IPS-15b (cell line): ENCODE measurements around the gene THTPA.
"Not testable (repeated sequence)": the region's sequence is repeated elsewhere in the genome, so short reads cannot be mapped to it uniquely, and the experiment has no call there.

Source experiments
- H3K27me3 ChIP-seq: one replicate; pipeline ENCODE4 v1.6.1; 2013; ENCODE audit warnings: low read length; ENCODE audit not compliant: control insufficient read depth, insufficient read depth
- H3K36me3 ChIP-seq: one replicate; pipeline ENCODE4 v1.6.1; 2013; ENCODE audit warnings: low read length; ENCODE audit not compliant: control insufficient read depth, insufficient read depth
- H3K4me1 ChIP-seq: one replicate; pipeline ENCODE4 v1.6.1; 2013; ENCODE audit warnings: mild to moderate bottlenecking, low read length; ENCODE audit not compliant: control insufficient read depth, insufficient read depth
- H3K4me3 ChIP-seq: one replicate; pipeline ENCODE4 v1.5.1; 2013; ENCODE audit warnings: low read depth, low read length
- H3K9ac ChIP-seq: one replicate; pipeline ENCODE4 v1.6.1; 2013; ENCODE audit warnings: low read depth, mild to moderate bottlenecking, low read length
- H3K9me3 ChIP-seq: one replicate; pipeline ENCODE4 v1.6.1; 2013; ENCODE audit warnings: mild to moderate bottlenecking, low read length; ENCODE audit not compliant: control insufficient read depth, insufficient read depth

The THTPA gene

DNA sequence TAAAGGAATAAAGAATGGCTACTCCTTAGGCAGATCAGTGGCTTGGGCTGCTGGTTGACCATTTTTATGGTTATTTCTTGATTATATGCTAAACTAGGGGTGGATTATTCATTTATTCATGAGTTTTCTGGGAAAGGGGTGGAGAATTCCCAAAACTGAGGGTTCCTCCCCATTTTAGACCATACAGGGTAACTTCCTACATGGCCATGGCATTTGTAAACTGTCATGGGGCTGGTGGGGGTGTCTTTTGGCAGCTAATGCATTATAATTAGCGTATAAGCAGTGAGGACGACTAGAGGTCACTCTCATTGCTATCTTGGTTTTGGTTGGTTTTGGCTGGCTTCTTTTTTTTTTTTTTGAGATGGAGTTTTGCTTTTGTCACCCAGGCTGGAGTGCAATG is 48.1 kb downstream of the THTPA start:
- H3K4me3 ChIP-seq = no peak overlapping the region
- H3K4me1 ChIP-seq = no peaks in the 10 kb centered on the region
- H3K9ac ChIP-seq = no peak overlapping the region
- no peaks in the 10 kb centered on the region for H3K27me3 ChIP-seq
- no peaks in the 10 kb centered on the region for H3K36me3 ChIP-seq
- no peaks in the 10 kb centered on the region for H3K9me3 ChIP-seq

DNA sequence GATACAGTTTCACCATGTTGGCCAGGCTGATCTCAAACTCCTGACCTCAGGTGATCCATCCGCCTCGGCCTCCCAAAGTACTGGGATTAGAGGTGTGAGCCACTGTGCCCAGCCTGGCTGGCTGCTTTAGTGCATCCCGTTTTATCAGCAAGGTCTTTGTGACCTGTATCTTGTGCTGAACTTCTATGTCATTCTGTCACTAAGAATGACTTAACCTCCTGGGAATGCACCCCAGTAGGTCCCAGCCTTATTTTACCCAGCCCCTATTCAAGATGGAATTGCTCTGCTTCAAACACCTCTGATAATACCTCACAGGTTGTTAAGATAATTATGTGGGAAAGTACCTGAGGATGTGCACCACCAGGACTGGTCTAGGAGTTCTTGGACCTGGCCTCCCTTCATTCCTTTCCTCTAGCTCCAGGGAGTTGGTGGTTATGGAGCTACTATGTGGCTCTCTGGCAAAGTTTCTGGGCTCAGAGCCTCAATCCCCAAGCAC is 48.7 kb downstream of the THTPA start:
- H3K27me3 ChIP-seq = no peaks in the 10 kb centered on the region
- H3K9me3 ChIP-seq = no peaks in the 10 kb centered on the region
- H3K4me1 ChIP-seq = no peaks in the 10 kb centered on the region
- no peaks in the 10 kb centered on the region for H3K36me3 ChIP-seq
- H3K4me3 ChIP-seq = no peak overlapping the region
- H3K9ac ChIP-seq = no peak overlapping the region

DNA sequence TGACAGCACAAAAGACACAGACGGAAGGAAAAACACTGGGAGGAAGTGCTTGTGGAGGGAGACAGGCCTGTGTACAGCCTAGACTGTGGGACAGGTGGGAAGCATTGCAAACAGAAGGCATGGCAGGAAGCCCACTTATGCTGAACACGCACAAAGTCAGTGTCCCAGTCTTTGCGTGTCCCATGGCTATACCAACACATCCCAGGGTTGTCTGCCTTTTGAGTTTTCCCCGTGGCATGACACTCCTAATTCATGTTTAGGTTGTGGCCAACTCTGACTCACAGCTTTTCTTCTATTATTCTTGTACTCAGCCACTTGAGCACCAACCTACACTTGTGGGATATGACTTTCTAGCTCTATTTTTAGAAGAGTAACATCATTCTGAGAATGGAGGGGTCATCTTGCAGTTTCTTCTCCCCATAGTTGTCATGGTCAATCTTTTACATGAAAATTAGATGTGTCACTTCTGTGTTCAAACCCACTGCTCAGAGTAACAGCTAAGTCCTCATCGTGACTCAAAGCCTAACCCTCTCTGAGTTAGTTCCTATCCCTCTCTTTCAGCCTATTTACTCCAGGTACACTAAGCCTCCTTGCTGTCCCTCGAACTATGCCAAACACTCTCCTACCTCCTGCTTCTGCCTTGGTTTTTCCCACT is 50.0 kb downstream of the THTPA start:
- no peak overlapping the region for H3K4me3 ChIP-seq
- H3K36me3 ChIP-seq = no peaks in the 10 kb centered on the region
- no peaks in the 10 kb centered on the region for H3K27me3 ChIP-seq
- H3K9ac ChIP-seq = no peak overlapping the region
- H3K9me3 ChIP-seq = no peaks in the 10 kb centered on the region
- H3K4me1 ChIP-seq = no peaks in the 10 kb centered on the region

DNA sequence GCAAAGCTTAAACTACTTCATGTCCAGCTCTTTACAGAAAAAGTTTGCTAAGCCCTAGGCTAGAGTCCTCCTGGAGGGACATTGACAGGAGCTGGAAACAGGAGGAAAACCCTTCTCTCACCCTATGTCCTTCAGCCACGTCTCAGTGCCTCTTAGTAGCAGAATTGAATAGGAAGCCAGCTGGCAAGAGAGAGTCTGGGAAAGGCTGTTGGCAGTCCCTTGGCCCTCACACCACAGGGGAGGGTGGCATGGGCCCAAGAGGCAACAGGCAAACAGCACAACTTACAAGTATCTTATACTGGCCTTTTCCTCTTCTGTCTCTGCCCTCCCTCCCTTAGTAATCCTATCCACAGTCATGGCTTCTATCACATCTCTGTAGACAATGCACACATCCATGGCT is 52.4 kb downstream of the THTPA start:
- Histone ChIP-seq H3K9me3 (no peaks in the 10 kb centered on the region), H3K36me3 (no peaks in the 10 kb centered on the region), H3K9ac (no peak overlapping the region), H3K4me3 (no peak overlapping the region), H3K27me3 (peaks cover 2% of the 10 kb centered on the region), H3K4me1 (no peaks in the 10 kb centered on the region)

DNA sequence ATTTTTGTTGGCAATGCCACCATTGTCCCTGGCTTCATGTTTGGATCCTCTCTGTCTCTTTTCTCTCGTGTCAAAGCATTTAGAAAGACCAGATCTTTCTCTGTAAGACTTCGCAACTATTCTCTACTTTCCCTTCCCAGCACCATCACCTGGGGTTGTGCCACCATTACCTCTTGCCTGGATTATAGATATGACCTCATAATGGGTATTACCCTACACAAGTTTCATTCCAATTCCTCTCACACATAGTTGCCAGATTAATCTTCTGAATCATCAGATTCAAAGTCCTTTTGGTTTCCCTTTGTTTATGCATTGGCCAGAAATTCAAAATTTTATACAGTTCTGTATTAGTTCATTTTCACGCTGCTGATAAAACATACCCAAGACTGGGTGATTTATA is 52.9 kb downstream of the THTPA start:
- Histone ChIP-seq H3K36me3 (no peaks in the 10 kb centered on the region), H3K4me3 (no peak overlapping the region), H3K27me3 (peaks cover 2% of the 10 kb centered on the region), H3K4me1 (no peaks in the 10 kb centered on the region), H3K9me3 (no peaks in the 10 kb centered on the region), H3K9ac (no peak overlapping the region)

DNA sequence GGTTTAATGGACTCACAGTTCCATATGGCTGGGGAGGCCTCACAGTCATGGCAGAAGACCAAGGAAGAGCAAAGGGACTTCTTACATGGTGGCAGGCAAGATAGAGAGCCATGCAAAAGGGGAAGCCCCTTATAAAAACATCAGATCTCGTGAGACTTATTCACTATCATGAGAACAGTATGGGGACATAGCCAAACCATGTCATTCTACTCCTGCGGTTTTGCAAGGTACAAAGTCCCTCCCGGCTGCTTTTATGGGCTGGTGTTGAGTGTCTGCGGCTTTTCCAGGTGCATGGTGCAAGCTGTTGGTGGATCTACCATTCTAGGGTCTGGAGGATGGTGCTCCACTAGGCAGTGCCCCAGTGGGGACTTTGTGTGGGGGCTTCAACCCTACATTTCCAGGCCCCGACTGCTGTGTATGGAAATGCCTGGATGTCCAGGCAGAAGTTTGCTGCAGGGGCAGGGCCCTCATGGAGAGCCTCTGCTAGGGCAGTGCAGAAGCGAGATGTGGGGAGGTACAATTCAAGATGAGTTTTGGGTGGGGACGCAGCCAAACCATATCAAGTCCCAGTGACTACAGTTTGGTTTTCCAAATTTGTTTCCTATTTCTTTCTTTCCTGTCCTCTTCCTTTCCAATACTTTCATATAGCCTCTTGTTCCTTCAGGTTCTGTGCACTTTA is 53.5 kb downstream of the THTPA start:
- not testable (repeated sequence) for H3K27me3 ChIP-seq, H3K4me3 ChIP-seq, H3K36me3 ChIP-seq, H3K4me1 ChIP-seq, H3K9me3 ChIP-seq, H3K9ac ChIP-seq
